Natural killer cell treated with Interleukin-12 subunit alpha and Interleukin-12 subunit beta and Interleukin-15 and Interleukin-18, amount 100 ng/mL, for 72 hours (primary cell): ENCODE measurements around the gene ACSS2. TPM values are rescaled to one million over a fixed set of nuclear protein-coding genes. Genes with fewer than 3 reads are reported as not detected.
"Not testable (repeated sequence)": the region's sequence is repeated elsewhere in the genome, so short reads cannot be mapped to it uniquely, and the experiment has no call there.

ENCODE experiments used
- ATAC-seq, 2 donors: fragments of 150-1000 bp; cut with Tn5 transposase in 1 of 2; sonication (Bioruptor Pico), chemical (Tn5 transposase) in 1 of 2; 2 replicates each; pipeline ENCODE4 v1.10.0; 2021
- DNase-seq: peaks from one replicate; pipeline ENCODE4 v3.0.0; 2022; ENCODE audit warnings: low spot score
- H3K27ac Mint-ChIP-seq, 2 donors: 1 replicate in 1 of 2; 2 replicates in 1 of 2; pipeline ENCODE4 v1.8.0; 2022; ENCODE audit warnings: mixed read lengths in 2 of 2, mild to moderate bottlenecking in 1 of 2, moderate library complexity in 1 of 2
- H3K27me3 Mint-ChIP-seq, 2 donors: 1 replicate in 1 of 2; 2 replicates in 1 of 2; pipeline ENCODE4 v1.8.0; 2022; ENCODE audit warnings: mixed read lengths in 2 of 2
- H3K36me3 Mint-ChIP-seq: one replicate; pipeline ENCODE4 v1.8.0; 2022; ENCODE audit warnings: mixed read lengths
- H3K4me1 Mint-ChIP-seq, 2 donors: 1 replicate in 1 of 2; 2 replicates in 1 of 2; pipeline ENCODE4 v1.8.0; 2022; ENCODE audit warnings: low read depth in 2 of 2, mixed read lengths in 2 of 2, mild to moderate bottlenecking in 1 of 2
- H3K4me3 Mint-ChIP-seq: one replicate; pipeline ENCODE4 v1.8.0; 2022; ENCODE audit warnings: mixed read lengths
- H3K9me3 Mint-ChIP-seq: 2 replicates; pipeline ENCODE4 v1.8.0; 2022; ENCODE audit warnings: mixed read lengths
- total RNA-seq, 2 donors: library from RNA; stranded (reverse); gene quantifications; one replicate each; pipeline ENCODE4 v1.2.3, GENCODE V29; 2022

Gene ACSS2
- total RNA-seq, 2 donors from 2014 or later: 2.4 to 13.4 TPM

DNA sequence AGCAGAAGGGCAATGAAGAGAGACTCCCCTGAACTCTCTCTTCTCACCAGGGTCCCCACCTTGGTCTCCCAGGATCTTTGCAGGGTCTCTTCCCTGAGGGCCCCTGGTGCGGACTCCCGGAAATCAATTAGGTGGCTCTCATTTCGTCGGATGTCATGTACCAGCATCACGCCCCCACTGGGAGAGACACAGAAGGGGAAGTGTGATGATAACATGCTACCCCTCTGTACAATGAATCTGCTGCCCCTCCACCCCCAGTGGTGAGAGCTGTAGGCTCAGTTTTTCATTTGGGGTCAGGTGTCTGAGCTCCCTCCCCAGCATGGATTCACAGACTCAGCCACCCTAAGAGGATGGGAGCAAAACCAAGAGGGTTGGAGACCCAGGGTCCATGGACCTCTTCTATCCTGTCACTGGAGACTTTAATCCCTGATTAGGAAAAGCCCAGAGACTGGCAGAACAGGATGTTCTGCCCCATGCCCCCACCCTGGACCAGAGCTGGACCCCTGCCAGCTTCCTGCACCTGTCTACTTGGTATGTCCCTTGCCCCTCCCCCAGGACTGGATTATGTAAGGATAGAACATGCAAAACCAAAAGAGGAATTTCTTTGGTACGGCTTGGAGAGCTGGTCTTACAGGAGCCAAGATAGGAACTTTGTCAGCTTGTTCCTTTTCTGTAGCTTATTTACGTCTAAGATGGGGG lies 14.9 kb upstream of the ACSS2 start:
- Mint-ChIP-seq H3K27ac (no peak overlapping the region), H3K4me3 (no peak overlapping the region), H3K4me1 (no peaks in the 10 kb centered on the region), H3K27me3 (no peaks in the 10 kb centered on the region), H3K9me3 (no peaks in the 10 kb centered on the region), H3K36me3 (no peaks in the 10 kb centered on the region)
- DNase-seq: no peak
- no peak for ATAC-seq

DNA sequence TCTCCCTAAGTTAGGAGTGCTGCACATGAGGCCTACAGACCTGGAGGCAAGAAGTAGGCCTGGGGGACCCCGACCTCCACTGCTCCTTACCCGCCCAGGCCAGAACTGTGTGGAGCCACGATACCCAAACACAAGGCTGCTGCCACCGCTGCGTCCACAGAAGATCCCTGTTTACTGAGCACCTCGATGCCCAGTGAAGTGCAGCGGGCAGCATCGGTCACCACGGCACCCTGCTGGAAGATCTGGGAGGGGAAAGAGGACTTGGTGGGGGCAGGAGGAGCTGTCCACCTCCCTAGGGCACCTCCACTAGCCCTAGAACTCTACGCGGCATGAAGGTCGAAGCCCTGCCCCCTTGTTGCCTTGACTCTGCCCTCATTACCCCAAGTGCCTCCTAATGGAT lies 13.7 kb upstream of the ACSS2 start:
- DNase-seq (no peak), ATAC-seq (no peak)
- H3K27ac Mint-ChIP-seq: no peak overlapping the region
- no peaks in the 10 kb centered on the region for H3K9me3 Mint-ChIP-seq
- no peaks in the 10 kb centered on the region for H3K36me3 Mint-ChIP-seq
- no peaks in the 10 kb centered on the region for H3K4me1 Mint-ChIP-seq
- no peaks in the 10 kb centered on the region for H3K27me3 Mint-ChIP-seq
- no peak overlapping the region for H3K4me3 Mint-ChIP-seq

DNA sequence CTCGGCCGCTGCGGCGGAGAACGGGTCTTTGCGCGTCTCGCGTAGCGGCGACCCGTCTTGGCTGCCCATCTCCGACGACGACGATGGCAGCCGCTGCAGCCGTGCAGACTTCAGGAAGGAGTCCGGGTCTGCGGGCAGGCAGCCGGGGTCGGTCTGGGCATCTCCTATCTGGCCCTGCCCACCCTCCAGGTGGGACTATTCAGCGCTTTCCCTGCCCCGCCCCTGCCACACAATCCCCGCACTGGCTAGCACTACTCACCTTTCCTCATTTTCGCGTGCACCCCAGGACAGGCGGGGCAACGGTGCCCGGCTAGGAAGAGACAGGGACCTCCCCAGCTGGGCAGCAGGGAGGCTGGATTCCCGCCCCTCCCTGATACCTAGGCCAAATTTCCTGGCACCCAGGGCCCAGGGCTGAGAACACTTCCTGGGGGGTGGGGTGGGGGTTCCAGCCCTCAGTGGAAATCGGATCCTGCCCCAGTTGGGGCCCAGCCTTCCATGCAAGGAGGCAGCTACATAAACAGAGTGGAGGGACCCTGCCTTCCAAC lies 12.9 kb upstream of the ACSS2 start:
- no peak for DNase-seq
- H3K27ac Mint-ChIP-seq: no peak overlapping the region

DNA sequence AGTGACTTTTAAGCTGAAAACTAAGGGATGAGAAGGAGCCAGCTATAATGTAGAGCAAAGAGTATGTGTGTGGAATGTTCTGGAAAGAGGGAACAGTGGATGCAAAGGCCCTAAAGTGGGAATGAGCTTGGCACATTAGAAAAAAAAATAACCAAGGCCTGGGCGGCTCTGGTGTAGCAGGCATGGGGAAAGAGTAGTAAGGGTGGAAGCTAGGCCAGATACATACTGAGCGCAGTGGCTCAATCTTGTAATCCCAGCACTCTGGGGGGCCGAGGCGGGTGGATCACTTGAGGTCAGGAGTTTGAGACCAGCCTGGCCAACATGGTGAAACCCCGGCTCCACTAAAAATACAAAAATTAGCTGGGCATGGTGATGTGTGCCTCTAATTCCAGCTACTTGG lies 12.2 kb upstream of the ACSS2 start:
- ATAC-seq (no peak), DNase-seq (no peak)
- Mint-ChIP-seq H3K4me1 (no peaks in the 10 kb centered on the region), H3K9me3 (no peaks in the 10 kb centered on the region), H3K36me3 (no peaks in the 10 kb centered on the region), H3K27me3 (no peaks in the 10 kb centered on the region), H3K4me3 (no peak overlapping the region), H3K27ac (no peak overlapping the region)

More for the DNA sequence above, 12.9 kb upstream of the ACSS2 start:
- H3K27me3 Mint-ChIP-seq: no peaks in the 10 kb centered on the region
- ATAC-seq: no peak
- no peaks in the 10 kb centered on the region for H3K36me3 Mint-ChIP-seq
- no peak overlapping the region for H3K4me3 Mint-ChIP-seq
- no peaks in the 10 kb centered on the region for H3K9me3 Mint-ChIP-seq
- no peaks in the 10 kb centered on the region for H3K4me1 Mint-ChIP-seq

DNA sequence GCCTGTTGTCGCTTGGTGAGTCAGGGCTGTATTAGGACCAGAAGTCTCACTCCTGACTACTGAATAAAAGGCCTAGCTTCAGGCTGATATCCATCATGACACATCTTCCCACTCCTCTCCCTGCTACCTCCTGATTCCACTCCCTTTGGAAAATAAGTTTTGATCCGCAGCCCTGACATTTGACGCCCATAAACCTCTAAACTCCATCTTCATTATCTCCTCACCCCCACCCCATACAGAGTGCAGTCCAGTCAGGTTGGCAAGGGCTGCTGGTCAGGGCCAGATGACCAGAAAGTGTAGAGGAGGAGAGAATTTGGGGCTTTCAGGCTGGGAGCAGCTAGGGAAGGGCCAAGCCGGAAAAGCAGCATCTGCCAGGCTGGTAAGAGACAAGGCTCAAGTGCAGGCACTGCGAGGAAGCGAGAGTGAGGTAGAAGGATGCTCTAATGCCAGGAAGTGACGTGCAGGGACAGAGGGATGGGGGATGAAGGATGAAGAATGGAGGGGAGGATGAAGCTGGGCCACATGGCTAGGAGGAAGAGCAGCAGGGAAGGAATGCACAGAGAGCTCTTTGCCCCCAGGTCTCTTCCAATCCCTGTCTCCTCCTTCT lies 5.0 kb upstream of the ACSS2 start:
- Mint-ChIP-seq H3K9me3 (no peaks in the 10 kb centered on the region), H3K27me3 (peaks cover 0 to 3% of the 10 kb centered on the region in 2 donors), H3K36me3 (no peaks in the 10 kb centered on the region), H3K4me3 (peak overlapping the region; percentile 6), H3K27ac (peak overlapping the region in 1 of 2 donors; percentile 79), H3K4me1 (peaks cover 44 to 48% of the 10 kb centered on the region in 2 donors)
- ATAC-seq (no peak), DNase-seq (no peak)

DNA sequence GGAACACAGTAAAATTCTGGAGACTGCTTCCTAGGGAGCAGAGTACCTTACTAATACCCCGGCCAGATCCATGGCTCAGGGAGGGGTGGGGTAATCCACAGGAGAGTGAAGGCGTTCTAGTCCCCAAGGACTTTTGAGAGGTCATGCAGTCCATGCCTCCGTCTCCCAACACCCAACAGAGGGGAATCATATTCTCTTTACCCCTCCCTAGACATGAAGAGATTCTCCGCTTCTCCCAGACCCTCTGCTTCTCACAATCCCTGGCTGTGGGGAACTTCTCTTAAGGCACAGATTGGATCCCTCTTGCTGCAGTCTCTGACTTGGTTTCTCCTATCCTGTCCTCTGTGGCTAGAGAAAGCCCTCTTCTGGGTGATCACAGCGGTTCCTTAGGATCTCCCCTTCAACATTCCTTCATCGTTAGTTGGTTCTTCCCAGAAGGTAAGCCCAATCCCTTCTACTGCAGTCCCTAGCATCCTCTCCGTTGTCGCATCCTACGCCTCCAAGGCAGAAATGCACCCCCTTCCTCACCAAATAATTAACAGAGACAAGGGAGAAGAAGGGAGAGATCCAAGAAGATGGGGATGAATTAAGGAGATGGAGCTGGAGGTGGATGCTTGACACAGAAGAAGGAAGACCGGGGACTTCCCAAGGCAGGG lies 4.3 kb upstream of the ACSS2 start:
- Mint-ChIP-seq H3K4me3 (peak overlapping the region; percentile 88), H3K9me3 (no peaks in the 10 kb centered on the region), H3K36me3 (no peaks in the 10 kb centered on the region), H3K27me3 (peaks cover 3 to 6% of the 10 kb centered on the region in 2 donors), H3K27ac (peak overlapping the region in 1 of 2 donors; percentile 75), H3K4me1 (peaks cover 47 to 53% of the 10 kb centered on the region in 2 donors)
- ATAC-seq (no peak), DNase-seq (no peak)

DNA sequence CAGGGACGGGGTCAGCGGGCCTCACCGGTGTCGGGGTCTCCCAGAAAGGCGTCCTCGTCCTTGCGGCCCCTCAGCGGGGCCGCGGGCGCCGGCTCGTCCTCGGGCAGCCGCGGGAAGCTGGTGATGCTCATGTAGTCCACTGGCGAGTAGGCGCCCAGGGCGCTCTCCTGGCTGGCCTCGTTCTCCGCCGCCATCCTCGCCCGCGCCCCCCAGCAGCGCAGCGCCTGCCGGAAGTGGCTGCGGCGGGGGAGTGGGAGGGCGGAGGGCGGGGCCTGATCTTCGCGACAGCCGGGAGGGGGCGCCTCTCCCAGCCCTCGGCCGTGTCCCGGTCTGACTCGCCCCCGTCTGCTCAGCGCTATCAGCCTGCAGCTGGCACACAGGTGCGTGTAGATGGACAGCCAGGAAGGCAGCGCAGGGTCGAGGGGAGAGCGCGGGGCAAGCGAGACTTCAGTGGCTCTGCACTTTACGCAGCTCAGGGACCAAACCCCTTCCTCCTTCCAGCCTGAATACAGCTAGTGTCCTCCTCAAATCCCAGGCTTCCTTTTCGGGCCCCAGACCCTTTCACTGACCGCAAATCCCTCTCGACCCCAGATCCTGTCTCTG lies 3.7 kb upstream of the ACSS2 start, which contains the start of gene GGT7:
Gene GGT7 (minus strand): TSS at position 235 of the 603 bp plus-strand sequence. CDS start 41 bp downstream, at position 194.
- Mint-ChIP-seq H3K4me1 (peaks cover 47 to 55% of the 10 kb centered on the region in 2 donors), H3K9me3 (no peaks in the 10 kb centered on the region), H3K27me3 (peaks cover 6 to 7% of the 10 kb centered on the region in 2 donors), H3K27ac (peak within 1 kb of the TSS; percentile 29 to 75), H3K36me3 (no peaks in the 10 kb centered on the region), H3K4me3 (peak within 1 kb of the TSS; percentile 88)
- ATAC-seq: peak; percentile 79 to 80
- peak; percentile 90 for DNase-seq

DNA sequence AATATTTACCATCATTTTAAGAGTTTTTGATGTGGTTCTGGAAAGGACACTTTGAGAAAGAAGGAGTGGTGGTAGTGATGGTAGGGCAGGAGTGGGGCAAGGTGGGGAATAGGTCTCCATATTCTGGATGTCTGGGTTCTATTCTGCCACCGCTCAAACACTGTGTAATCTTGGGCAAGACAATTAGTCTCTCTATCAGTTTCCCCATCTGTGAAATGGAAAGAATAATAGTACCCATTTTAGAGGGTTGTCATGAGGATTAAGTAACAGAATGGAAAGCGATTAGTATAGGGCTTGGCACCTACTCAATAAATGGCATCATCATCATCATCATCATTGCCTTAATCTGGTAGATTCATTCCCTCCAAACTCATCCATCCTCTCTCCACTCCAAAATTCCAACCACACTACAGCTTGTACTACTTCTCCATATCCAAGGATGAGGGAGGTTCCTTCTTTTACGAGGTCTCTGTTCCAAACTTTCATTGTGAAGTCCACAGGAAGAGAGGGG lies 2.8 kb upstream of the ACSS2 start:
- ATAC-seq: no peak
- peak overlapping the region in 1 of 2 donors; percentile 75 for H3K27ac Mint-ChIP-seq

DNA sequence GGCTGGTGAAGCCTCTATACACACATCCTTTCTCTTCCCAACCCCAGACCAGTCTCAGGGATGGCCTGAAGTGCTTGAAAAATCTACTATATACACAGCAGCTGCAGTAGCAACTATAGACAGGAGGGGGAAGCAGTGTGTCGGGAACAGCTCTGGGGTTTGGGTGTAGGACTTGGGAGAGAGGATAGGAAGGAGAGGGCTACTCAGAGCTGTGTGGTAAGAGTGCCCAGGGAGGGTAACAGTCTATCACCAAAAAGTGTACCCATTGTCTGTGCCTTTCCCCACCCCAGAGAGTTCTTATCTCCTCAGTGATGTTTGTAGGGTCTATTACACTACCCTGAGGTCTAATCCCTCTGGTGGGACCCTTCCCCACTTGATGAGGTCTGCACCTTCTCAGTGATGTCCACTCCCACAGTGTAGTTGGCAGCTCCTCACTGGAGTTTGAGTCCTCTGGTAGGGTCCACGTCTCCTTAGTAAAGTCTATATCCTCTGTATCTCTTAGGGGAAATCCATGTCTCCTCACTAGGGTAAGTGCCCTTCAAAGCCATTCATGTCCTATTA lies 2.2 kb upstream of the ACSS2 start:
- Mint-ChIP-seq H3K27me3 (peaks cover 8 to 11% of the 10 kb centered on the region in 2 donors), H3K36me3 (no peaks in the 10 kb centered on the region), H3K9me3 (no peaks in the 10 kb centered on the region), H3K27ac (peak overlapping the region in 1 of 2 donors; percentile 75), H3K4me1 (peaks cover 47 to 55% of the 10 kb centered on the region in 2 donors), H3K4me3 (peak overlapping the region; percentile 88)
- DNase-seq: no peak
- ATAC-seq: no peak

More for the DNA sequence above, 2.8 kb upstream of the ACSS2 start:
- Mint-ChIP-seq H3K4me1 (peaks cover 47 to 55% of the 10 kb centered on the region in 2 donors), H3K4me3 (peak overlapping the region; percentile 88), H3K27me3 (peaks cover 6 to 7% of the 10 kb centered on the region in 2 donors), H3K36me3 (no peaks in the 10 kb centered on the region), H3K9me3 (no peaks in the 10 kb centered on the region)
- DNase-seq: no peak

DNA sequence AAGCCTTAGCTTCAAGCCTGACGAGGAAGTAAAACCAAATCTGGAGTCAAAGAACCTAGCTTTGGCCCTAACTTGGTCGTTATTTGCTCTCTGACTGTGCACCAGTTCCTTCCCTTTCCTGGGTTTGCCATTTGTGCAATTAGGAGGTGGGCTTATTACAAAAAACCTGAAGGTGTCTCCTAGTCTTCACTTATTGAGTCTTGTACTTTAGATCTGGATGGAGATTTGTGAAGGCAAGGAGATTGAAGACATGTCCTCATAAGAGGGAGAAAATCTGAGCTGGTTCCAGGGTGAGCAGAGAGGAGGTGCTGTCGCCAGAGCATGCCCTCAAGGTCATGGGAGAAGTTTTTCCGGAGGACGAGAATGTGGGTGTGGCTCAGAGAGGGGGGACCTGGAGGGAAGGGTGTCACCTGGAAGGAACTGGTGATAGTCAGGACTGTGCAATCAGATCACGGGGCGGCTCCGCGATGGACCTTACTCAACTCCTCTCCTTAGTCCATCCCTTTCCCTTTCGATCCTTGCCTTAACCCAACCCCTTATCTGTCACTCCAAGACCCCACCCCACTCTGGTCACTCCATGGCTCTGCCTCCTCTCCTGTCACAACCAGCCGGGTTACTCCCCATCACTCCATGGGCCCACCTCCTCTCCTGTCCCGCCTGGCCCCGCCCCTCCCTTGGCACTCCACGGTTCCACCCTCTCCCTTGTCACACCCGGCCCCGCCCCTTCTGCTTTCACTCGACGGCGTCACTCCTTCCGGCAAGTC lies 588 bp upstream of the ACSS2 start:
- ATAC-seq (no peak), DNase-seq (peak; percentile 92)
- Mint-ChIP-seq H3K4me1 (peaks cover 47 to 55% of the 10 kb centered on the region in 2 donors), H3K27me3 (peaks cover 10 to 15% of the 10 kb centered on the region in 2 donors), H3K36me3 (no peaks in the 10 kb centered on the region), H3K27ac (peak overlapping the region; percentile 39 to 42), H3K9me3 (no peaks in the 10 kb centered on the region), H3K4me3 (peak overlapping the region; percentile 71)

DNA sequence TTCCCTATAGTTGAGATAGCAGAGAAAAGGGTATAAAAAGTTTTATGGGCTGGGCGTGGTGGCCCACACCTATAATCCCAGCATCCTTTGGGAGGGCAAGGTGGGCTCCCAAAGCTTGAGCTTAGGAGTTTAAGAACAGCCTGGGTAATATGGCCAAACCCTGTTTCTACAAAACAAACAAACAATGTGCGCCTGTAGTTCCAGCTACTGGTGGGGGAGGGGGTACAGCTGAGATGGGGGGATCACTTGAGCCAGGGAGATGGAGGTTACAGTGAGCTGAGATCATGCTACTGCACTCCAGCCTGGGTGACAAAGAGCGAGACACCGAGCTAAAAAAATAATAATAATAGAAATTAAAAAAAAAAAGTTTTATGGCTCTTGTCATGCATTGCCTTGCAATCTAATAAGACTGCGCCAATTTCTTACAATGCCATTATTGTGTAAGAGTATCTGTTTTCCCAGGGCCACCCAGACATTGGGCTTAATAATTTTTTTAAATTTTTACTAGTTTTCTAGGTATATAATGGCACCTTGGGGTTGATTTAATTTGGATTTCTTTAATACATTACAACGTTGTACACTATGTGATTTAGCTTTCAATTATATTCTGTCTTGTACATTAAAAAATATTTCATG lies 3.9 kb downstream of the ACSS2 start:
- Mint-ChIP-seq H3K4me3 (no peak overlapping the region), H3K27me3 (peaks cover 6 to 15% of the 10 kb centered on the region in 2 donors), H3K27ac (no peak overlapping the region), H3K36me3 (no peaks in the 10 kb centered on the region), H3K4me1 (peaks cover 13 to 15% of the 10 kb centered on the region in 2 donors), H3K9me3 (no peaks in the 10 kb centered on the region)
- no peak for ATAC-seq
- DNase-seq: no peak

DNA sequence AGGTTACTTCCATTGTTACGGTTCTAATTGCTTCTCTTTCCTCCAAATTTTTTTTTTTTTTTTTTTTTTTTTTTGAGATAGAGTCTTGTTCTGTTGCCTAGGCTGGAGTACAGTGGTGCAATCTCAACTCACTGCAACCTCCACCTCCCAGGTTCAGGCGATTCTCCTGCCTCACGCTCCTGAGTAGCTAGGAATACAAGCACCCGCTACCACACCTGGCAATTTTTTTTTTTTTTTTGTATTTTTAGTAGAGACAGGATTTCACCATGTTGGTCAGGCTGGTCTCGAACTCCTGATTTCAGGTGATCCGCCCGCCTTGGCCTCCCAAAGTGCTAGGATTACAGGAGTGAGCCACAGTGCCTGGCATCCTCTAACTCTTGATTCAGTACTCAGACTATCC lies 4.6 kb downstream of the ACSS2 start:
- peaks cover 6 to 15% of the 10 kb centered on the region in 2 donors for H3K27me3 Mint-ChIP-seq
- not testable (repeated sequence) for H3K27ac Mint-ChIP-seq, H3K4me3 Mint-ChIP-seq, H3K9me3 Mint-ChIP-seq, H3K36me3 Mint-ChIP-seq, DNase-seq, ATAC-seq, H3K4me1 Mint-ChIP-seq
